Daoy (cell line): ENCODE measurements around the gene NEK6. TPM values are rescaled to one million over a fixed set of nuclear protein-coding genes. Genes with fewer than 3 reads are reported as not detected.

ENCODE experiments used
- DNase-seq: peaks from one replicate; pipeline ENCODE4 v3.0.0-alpha.2; 2015; ENCODE audit warnings: low read depth
- total RNA-seq: library from RNA; depleted of rRNA; stranded (reverse); fragments of >200 nt; shearing (Covaris generic); gene quantifications from 2 replicates; pipeline ENCODE4 v1.2.3, GENCODE V29; 2014

NEK6 gene
- total RNA-seq, 1 experiment from 2014 or later, result 41.9 TPM

DNA sequence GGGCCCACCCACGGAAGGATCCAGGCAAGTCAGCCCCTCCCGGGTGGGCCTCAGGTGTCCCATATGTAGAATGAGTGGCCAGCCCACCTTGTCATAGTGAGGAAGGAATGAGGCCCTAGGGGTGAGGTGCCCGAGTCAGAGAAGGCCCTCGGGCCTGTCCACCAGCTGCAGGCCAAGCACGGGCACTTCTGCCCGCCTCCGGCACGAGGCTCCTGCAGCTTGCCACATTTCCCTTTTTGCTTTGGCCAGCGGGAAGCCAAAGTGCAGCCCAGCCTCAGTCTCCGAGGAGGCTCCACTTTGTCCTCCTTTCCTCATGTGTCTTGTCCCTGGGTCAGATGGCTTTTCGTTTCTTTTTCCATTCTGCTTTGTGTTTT is 84.6 kb downstream of the NEK6 start:
- DNase-seq, result no peak

DNA sequence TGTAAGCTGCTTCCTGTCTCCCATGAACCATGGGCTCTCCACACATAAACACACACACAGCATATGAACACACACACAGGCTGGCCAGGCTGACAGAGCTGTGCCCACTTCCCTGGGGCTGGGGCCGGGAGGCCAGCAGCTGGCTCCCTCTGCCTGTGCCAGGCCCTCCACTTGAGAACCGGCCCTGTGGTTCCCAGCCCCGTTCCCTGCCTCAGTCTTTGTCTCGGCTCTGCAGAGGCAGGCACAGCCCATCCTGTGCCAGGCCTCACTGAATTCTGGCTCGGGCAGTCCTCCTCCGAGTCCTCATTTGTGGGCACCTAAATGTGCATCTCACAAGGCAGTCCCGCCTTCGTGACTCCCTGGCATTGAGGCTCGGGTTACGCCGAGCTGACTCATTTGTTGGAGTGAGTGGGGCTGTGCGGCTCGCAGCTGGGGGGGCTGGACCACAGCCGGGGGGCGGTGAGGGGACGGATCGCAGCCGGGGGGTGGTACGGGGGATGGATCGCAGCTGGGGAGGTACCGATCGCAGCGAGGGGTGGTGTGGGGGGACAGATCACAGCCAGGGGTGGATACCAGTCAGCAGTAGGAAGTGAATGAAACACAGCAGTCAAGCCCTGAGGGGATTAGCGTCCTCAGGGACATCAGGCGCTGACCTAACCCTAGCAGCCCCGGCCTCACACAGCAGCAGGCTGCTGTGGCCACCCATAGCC is 85.2 kb downstream of the NEK6 start:
- peak; percentile 99 for DNase-seq

DNA sequence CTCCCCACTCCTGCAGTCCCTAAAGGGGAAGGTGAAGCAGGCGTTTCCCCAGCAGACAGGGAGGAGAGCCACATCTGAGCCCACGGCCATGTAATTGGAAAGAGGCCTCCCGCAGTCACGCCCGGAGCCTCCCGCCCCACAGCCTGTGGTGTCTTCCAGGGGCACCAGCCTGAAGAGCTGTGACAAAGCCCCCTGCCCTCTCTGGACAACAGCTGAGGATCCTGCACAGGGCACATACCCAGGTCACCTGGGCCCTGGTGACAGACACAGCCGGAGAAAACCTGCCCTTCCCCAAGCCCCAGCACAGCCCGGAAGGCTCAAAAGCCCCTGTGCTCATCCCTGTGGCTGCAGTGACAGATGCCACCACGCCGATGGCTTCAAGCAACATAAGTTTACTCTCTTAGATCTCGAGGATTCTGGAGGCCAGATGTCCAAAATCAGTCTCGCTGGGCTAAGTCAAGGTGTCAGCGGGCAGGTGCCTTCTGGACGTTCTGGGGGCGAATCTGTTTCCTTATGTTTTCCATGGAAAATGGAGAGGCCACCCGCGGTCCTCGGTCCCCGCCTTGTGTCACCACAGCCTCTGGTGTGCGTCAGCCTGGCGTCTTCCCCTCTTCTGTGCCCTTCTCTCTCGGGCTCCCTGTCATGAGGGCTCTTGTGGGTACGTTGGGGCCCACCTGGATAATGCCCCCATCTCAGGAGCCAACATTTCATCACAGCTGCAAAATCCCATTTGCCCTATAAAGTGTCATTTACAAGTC is 86.0 kb downstream of the NEK6 start:
- no peak for DNase-seq

DNA sequence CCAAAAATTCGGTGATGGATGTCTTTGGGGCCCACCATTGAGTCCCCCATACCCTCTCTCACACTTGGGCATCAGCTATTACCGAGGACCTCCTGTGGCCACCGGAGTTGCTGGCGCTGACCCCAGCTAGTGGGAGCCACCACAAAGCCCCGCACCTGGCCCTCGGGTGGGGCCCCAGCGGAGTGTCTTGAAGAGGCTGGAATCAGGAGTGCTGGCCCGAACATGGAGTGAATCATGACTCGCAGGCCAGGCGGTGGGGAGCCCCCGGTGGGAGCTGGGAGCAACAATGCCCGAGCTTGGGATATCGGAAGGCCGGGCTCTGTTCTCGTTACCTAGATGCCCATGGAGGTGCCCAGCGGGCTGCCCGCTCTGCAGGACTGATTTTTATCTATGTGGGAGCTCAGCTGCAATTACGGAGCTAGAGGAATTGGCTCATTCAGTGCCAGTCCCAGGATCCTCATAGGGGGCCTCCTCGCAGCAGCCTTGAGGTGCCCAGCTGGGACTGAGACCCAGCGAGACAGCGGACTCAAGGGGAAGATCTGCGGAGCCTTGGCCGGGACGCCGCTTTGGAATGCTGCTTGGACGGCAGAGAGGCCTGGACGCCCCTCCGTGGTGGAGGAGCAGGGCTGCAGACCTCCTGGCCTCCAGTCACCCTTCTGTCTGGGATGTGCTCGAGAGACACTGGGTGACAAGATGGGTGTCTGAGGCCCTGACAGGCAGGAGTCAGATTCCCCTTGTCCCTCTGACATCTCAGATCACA is 86.7 kb downstream of the NEK6 start:
- no peak for DNase-seq

DNA sequence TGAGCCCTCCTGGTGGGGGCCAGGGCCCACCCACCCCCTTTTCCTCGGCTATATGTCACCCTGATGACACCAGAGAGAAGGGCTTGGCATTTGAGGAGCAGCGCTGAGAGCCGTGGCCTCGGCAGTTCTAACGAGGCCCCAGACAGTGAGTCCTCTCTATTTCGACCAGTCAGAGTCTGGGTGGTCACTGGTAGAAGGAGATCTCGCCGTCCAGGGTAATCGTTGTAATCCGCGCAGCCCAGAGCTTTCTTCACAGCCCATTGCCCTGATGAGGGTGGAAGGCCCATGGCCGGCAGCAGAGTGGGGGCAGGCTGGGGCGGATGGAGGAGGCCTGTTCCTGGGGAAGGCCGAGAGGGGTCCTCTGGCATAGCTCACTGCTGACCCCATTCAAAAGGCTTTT is 87.3 kb downstream of the NEK6 start:
- DNase-seq, result no peak

DNA sequence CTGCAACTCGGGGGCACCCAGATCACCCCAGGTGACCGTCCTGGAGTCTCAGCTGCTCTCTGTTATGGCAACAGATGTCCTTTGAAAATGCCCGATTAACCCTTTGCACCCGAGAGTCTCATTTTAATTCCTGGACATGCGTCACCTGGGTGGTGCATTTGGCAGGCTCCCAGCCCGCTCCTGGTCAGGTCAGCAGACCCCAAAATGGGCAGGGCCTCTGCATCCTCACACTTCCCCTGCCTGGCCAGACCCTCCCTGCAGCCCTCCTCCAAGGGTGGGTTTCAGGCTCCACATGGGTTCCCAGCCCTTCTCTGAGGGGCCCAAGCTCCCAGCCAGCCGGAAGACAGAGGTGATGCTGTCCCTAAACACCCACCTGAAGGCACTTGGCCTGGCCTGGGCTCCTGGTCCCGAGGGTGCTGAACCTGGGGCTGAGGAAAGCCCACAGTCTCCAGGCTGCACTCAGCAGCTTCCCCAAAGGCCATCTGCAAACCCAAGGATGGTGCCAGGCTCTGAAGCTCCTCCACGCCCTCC is 88.1 kb downstream of the NEK6 start:
- DNase-seq, result no peak

DNA sequence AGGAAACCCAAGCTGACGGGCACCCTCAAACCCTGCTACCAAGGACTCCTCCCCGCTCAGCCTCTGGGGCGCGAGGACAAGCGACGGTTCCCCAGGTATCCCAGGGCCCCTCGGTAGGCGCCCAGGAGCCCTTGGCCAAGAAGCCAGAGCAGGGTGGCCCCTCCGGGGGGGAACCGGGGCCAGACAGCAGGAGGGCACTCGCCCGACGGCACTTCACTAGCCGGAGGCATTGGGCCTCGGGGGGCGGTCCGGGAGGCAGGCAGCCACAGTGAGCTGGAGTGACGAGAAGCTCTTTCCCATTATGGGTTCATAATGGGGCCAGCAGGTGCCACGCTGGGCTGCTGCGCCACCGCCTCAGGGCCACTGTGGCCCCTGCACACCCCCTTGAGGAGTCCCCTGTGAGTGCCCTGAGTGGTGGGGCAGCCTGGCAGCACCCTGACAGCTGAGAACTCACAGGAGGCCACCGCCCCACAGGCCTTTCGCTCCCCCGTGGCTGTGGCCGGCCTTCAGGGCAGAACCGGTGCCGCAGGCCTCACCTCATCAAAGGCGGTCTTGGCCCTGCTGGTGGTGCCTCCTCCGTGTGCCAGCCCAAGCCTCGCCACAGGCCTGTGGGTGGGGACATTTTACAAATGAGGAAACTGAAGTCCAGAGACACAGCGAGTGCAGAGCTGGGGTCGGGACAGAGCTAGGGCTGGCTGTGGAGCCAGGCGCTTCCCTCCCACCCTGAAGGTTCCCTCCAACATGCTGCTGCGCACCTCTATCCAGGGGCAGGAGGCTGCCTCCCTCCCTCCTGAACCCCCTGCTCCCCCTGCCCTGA is 88.8 kb downstream of the NEK6 start:
- DNase-seq, result no peak

DNA sequence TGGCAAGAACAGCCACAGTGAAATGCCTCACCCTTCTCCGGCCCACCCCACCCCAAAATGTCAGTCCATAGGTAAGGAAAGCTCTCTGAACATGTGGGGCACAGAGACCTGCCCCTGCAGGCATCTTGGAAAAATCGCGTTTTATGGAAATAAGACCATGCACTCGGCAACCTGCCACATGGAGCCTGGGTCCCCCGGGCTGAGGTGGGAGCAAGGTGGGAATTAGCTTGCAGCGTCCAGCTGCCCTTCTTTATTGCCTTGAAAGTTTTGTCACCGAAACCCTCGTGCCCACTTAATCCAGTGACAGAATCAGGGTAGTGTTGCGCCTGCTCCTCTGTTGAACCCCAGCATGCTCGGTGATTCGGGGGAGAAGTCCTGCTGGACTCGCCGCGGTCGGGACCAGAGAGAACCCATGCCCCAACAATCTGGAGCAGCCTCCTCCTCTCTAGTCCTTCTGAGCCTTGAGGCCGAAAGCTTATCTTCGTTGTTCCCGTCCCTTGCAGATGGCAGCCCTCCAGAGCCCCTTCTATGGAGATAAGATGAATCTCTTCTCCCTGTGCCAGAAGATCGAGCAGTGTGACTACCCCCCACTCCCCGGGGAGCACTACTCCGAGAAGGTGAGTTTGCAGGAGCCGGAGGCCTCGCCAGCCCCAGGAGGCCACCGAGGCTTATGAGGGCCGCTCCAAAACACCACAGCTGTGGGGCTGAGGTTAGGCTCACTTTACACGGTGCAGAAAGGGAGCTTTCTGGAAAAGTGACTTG is 89.6 kb downstream of the NEK6 start:
- DNase-seq, result no peak

DNA sequence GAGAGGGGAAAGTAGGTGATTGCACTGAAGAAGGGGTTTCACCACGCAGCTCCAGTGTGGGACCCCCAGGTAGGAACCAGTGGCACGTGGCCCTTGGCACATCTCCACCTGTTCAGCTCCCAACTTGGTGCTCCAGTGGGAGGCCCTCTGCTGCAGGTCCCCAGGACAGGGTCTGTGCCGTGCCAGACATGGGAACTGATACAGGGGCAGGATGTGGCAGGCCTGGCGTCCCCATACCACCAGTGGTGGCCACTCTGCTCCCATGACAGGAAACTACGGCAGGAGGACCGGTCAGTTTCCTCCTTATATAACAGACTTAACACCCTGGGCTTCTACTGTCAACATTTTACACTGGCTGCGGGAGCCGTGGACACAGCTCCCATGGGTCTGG is 90.2 kb downstream of the NEK6 start:
- DNase-seq, result no peak

DNA sequence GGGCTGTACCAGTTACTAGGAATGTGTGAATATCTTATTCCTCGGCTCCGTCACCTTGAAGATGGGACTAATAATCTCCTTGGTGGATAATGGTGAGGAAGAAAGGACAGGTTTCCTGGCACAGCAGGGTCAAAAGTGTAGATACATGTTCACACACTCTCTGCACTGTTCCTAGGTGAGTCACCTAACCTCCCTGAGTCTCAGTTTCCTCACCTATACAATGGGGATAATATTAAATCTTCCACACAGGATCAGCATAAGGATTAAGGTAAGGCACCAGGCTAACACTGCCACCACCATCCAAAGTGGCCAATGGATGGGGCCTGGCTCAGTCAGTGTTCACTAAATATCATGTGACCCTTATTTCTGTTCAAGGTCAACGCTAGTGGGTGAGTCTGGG is 90.6 kb downstream of the NEK6 start:
- no peak for DNase-seq

DNA sequence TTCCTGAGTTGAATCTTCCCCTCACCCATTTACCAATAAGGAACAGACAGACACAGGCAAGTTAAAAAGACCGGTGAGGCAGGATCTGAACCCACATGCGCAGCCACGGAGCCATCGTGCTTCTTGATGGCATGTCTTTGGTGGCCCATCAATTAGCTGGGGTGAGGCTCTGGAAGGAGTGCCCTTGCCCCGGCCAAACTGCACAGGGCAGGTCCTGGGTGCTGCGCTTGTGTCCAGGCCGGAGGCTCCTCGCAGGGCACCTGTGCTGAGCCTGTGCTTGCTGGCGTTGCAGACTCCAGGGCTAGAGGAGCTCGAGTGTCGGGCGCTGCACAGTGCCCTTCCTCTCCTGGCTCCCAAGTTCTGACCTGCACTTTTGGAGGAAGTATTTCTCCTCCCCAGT is 91.1 kb downstream of the NEK6 start:
- no peak for DNase-seq

DNA sequence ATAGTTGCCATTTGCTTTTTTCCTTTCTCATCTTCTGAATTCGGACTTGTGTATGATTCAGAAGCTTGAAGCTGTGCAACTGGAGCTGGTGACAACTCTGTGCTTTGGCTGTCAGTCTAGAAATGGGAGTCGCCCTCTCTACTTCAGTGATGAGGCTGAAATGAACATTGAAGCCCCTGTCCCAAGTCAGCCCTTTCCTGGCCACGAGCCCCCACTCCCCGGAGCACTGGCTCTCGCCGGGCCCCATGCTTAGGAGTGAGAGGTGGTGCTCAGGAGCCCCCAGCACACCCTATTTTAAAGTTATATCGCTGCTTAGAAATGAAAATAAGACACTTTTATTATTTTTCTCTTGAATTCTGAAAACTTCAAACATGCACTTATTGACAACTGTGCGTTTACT is 91.5 kb downstream of the NEK6 start:
- no peak for DNase-seq

DNA sequence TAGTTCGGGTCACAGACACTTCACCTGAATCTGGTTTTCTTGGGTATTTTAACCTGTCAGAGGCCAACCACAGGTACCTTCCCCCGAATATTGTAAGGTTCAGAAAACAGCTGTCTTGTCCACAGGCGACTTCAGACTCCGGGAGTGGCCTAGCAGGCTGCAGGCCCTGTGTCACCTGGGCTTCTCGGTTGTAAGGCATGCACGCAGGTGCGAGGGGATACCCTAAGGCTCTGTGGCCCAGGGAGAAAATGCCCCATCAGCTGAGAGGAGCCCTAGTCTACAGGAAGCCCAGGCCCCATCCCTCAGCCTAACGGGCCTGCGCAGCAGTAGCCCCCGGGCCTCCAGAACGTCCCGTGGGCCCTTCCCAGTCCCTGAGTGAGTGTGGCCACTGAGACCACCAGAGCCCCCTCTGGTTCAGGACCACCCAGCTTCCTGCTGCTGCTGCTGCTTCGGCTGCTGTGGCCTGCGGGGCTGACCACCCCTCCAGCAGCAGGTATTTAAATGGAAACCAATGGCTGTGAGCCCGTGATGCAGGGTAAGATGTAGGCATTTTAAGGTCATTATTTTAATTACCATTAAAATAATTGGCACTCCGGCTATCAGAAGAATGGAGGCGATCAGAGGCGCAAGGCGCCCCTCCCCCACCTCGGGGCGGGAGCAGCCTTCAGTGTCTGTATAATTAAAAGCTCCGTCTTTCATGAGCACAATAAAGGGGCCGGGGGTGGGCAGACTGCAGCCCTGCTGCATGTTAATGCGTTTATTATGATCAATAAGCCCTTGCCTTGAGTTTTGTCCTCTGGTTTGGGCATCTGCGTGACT is 92.1 kb downstream of the NEK6 start:
- no peak for DNase-seq

DNA sequence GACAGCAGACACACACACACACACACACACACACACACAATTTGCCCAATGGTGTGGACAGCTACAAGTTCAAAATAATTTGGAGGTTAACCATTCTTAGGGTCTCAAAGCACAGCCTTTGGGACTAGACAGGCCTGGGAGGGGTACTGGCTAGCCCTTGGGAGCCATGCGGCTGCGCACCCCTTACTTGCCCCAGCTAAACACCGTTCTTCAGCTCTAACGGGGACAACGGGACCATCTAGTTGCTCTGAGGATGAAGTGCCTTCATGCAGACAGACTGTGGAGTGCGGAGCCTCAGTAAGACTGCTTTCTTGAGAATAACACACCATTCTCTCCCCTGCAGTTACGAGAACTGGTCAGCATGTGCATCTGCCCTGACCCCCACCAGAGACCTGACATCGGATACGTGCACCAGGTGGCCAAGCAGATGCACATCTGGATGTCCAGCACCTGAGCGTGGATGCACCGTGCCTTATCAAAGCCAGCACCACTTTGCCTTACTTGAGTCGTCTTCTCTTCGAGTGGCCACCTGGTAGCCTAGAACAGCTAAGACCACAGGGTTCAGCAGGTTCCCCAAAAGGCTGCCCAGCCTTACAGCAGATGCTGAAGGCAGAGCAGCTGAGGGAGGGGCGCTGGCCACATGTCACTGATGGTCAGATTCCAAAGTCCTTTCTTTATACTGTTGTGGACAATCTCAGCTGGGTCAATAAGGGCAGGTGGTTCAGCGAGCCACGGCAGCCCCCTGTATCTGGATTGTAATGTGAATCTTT is 92.9 kb downstream of the NEK6 start:
- no peak for DNase-seq

DNA sequence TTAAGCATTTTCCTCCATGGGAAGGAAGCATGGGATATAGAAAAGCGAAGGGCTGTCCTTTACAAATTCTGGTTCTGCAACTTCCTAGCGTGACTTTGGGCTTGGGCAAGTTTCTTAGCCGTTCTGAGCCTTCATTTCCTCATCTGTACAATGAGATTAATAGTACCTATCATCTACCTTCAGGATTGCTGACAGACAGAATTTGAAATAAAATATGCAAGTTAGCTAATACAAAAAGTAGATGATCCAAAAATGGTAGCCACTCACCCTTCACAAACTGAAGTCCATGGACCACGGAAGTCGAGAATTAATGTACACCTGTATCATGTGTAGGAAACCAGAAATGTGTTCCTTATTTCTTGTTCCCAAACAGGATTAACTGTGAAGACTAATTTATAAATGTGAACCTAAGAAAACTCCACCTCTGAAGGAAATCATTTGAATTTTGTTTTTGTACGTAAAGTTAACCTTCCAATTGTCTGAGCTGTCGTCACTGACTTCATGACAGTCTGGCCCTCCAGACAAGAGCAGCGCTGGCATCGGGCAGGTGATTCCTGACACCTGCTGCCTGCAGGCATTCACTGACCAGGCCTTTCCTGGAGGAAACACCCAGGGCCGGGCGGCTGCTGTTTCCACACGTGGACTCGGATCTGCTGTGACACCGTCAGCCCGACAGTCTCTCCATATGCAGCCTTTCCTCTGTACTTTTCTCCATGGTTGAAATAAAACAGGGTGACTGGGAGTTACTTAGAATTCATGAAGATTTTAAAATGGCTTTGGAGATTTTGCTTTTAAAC is 94.1 kb downstream of the NEK6 start:
- DNase-seq, result no peak

DNA sequence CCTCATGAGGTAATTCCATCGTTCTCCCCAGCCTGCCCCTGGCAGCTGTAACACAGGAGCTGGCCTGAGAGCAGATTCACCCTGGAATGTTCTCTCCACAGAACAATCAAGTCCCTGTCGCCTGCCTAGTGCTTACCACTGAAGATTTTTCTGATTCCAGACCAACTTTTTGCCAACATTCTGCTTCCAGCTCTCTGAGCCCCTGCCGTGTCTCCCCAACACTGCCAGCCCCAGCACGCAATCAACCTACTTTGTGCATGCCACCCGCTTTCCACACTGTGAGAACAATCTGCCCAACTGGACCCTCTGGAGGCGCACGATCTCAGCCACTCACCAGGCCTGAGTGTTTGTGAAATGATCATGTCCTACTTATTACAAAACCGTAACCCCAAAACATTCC is 94.9 kb downstream of the NEK6 start:
- no peak for DNase-seq

DNA sequence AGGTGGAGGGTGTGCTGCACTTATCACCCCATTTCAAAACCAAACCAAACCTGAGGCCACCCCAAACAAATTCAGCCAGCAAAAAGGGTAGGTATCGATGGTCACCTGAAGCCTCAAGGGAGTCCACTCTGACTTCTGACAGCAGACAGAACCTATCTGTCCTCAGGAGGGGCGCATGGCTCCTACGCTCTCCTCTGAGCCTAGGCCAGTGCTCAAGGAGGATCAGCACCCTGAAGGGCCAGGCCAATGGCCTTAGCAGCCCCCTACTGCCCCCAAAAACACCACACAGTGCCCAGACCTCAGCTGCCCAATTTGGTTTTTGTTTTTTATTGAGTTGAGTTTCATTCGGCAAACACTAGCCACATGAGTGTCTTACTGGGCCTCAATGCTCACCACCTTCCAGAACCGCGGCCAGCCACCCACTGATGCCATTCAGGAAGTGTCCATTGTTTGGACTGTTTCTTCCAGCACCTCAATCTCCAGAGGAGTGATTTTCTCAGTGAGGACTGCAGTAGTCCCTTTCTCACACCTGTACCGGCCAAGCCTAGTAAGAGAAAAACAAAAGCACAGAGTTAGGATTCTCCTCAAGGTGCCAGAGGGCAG is 95.5 kb downstream of the NEK6 start:
- DNase-seq, result no peak

DNA sequence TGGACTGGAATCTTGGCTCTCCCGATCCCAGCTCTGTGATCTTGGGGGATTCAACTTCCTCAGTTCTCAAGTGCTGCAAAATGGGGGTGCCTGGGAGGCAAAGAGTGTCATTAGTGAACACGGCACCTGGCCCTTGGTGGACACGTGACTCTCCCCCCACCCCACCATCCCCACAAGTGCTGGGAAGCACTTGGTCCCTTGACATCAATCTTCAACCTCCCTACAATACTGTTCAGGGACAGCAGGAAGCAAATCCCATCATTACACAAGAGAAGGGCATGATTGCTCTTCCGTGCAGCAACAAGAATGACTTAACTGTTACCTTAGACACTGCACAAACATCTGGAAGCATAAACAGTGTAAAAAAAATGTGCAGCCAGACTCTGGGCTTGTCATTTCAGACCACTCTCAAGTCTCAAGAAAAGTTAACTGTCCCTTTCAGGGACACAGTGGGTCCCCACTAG is 96.1 kb downstream of the NEK6 start:
- no peak for DNase-seq
